Brain microvascular endothelial cell (primary cell): Measurements from ENCODE around the gene CNIH2.

Experiments used
- DNase-seq: peaks from one replicate; pipeline ENCODE4 v3.0.0-alpha.2; 2020
- H3K27ac ChIP-seq: fragments of 250-450 bp; sonication (Bioruptor Pico); 2 replicates; pipeline ENCODE4 v1.5.1; 2020; ENCODE audit warnings: mild to moderate bottlenecking, moderate library complexity
- H3K27me3 ChIP-seq: fragments of 250-450 bp; sonication (Bioruptor Pico); replicated peaks from 2 replicates; pipeline ENCODE4 v1.5.1; 2020; ENCODE audit warnings: mild to moderate bottlenecking
- H3K36me3 ChIP-seq: fragments of 250-450 bp; sonication (Bioruptor Pico); replicated peaks from 2 replicates; pipeline ENCODE4 v1.5.1; 2020; ENCODE audit warnings: mild to moderate bottlenecking
- H3K4me3 ChIP-seq: 2 replicates; pipeline ENCODE4 v1.5.1; 2011; ENCODE audit warnings: low read depth, mild to moderate bottlenecking, control low read depth, low read length, moderate library complexity
- CTCF ChIP-seq: IDR thresholded peaks from 2 replicates; pipeline ENCODE4 v1.5.1; 2011; ENCODE audit warnings: low read depth, mild to moderate bottlenecking, moderate library complexity, low read length, control low read depth, inconsistent platforms; ENCODE audit errors: missing control alignments
- in situ Hi-C: cut with HindIII; loops from 2 replicates; pipeline ENCODE4 v1.10.0; 2017; ENCODE audit warnings: low sequenced_read_pairs, low pct_ligation_motif_present

Gene CNIH2

GRCh38 chr11:66314561-66315497 lies 36.9 kb downstream of the CNIH2 start:
- peak overlapping the region; percentile 54 for H3K4me3 ChIP-seq
- H3K27me3 ChIP-seq, result no peaks in the 10 kb centered on the region
- no peaks in the 10 kb centered on the region for H3K36me3 ChIP-seq
- TF ChIP-seq CTCF, result no peak
- no peak for DNase-seq
- in situ Hi-C loops, result no loop called here
- peak overlapping the region; percentile 97 for H3K27ac ChIP-seq

GRCh38 chr11:66315498-66315885 lies 37.5 kb downstream of the CNIH2 start:
- Histone ChIP-seq H3K27ac (peak overlapping the region; percentile 88), H3K4me3 (peak overlapping the region; percentile 54), H3K27me3 (no peaks in the 10 kb centered on the region), H3K36me3 (no peaks in the 10 kb centered on the region)
- DNase-seq, result no peak
- in situ Hi-C loops, result no loop called here
- TF ChIP-seq CTCF, result no peak

GRCh38 chr11:66315921-66316811 lies 38.2 kb downstream of the CNIH2 start:
- peak overlapping the region; percentile 88 for H3K27ac ChIP-seq
- peak overlapping the region; percentile 54 for H3K4me3 ChIP-seq
- no peak for TF ChIP-seq CTCF
- H3K36me3 ChIP-seq, result no peaks in the 10 kb centered on the region
- no peaks in the 10 kb centered on the region for H3K27me3 ChIP-seq
- DNase-seq, result no peak
- in situ Hi-C loops, result no loop called here

- H3K27me3 ChIP-seq, result no peaks in the 10 kb centered on the region
- H3K4me3 ChIP-seq, result peak within 1 kb of the TSS; percentile 54
- peak; percentile 47 for DNase-seq
- H3K27ac ChIP-seq, result peak within 1 kb of the TSS; percentile 88
- in situ Hi-C loops, result no loop called here
- no peak for TF ChIP-seq CTCF
- no peaks in the 10 kb centered on the region for H3K36me3 ChIP-seq
Measured at GRCh38 chr11:66316849-66317251, 38.9 kb downstream of the CNIH2 start, which contains the start of gene CD248. Gene CD248, minus strand, starts transcription at chr11:66317044. Its CDS starts 17 bp downstream, at chr11:66317027.

- TF ChIP-seq CTCF, result no peak
- H3K36me3 ChIP-seq, result no peaks in the 10 kb centered on the region
- DNase-seq, result peak; percentile 36
- H3K27ac ChIP-seq, result peak overlapping the region; percentile 88
- H3K4me3 ChIP-seq, result peak overlapping the region; percentile 12
- no peaks in the 10 kb centered on the region for H3K27me3 ChIP-seq
- in situ Hi-C loops, result no loop called here
Measured at GRCh38 chr11:66317322-66317722, 39.3 kb downstream of the CNIH2 start.
